ENCODE results near the gene NUAK1. TPM values are rescaled to one million over a fixed set of nuclear protein-coding genes. Genes with fewer than 3 reads are reported as not detected.

The NUAK1 gene
- total RNA-seq, 2 donors from 2014 or later: 14.0 to 16.8 TPM

DNA sequence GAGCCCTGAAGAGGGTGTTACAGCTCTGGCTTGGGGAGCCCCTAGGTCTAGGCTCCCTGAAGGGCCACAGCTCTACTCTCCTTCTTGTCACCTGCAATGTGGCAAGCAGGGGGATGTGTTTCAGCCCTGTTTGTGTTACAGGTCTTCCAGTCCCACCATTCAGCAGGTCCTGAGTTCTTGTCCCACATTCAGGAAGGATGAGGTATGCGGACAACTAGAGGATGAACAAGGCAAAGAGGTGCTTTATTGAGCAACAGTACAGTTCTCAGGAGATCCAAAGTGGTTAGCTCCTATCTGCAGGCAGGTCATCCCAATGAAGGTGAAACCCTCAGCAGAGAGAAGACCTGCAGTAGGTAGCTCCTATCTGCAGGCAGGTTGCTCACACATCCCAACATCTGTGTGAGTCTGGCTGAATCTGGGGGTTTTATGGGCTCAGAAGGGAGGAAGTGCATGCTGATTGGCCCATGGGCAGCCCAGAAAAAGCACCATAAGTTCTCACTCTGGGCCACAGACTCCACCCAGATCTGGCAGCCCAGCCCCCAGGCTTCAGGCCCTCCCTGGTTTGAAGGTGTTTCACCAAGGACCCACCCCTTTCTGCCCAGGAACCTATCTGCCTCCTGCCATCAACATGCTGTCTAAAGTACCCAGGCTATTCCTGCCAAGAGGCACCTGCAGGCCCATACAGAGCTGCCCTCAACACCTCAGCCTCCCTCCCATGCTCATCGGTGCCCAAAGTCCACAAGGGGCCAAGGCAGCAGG lies 98.9 kb downstream of the NUAK1 start:
- Mint-ChIP-seq H3K27ac (no peak overlapping the region), H3K36me3 (ENCODE audit: low read depth) (no peaks in the 10 kb centered on the region), H3K9me3 (peaks cover 5% of the 10 kb centered on the region), H3K27me3 (ENCODE audit: insufficient read depth) (peaks cover 2% of the 10 kb centered on the region), H3K4me1 (peaks cover 7% of the 10 kb centered on the region), H3K4me3 (no peak overlapping the region)
- H3K9me3 ChIP-seq (ENCODE audit: control insufficient read depth, low read length): no peaks in the 10 kb centered on the region
- H3K27me3 ChIP-seq (ENCODE audit: control insufficient read depth, insufficient read depth, low read length, poor library complexity, severe bottlenecking): no peaks in the 10 kb centered on the region
- TF ChIP-seq, protein P1, sequence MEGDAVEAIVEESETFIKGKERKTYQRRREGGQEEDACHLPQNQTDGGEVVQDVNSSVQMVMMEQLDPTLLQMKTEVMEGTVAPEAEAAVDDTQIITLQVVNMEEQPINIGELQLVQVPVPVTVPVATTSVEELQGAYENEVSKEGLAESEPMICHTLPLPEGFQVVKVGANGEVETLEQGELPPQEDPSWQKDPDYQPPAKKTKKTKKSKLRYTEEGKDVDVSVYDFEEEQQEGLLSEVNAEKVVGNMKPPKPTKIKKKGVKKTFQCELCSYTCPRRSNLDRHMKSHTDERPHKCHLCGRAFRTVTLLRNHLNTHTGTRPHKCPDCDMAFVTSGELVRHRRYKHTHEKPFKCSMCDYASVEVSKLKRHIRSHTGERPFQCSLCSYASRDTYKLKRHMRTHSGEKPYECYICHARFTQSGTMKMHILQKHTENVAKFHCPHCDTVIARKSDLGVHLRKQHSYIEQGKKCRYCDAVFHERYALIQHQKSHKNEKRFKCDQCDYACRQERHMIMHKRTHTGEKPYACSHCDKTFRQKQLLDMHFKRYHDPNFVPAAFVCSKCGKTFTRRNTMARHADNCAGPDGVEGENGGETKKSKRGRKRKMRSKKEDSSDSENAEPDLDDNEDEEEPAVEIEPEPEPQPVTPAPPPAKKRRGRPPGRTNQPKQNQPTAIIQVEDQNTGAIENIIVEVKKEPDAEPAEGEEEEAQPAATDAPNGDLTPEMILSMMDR (conservative IDR thresholded peaks at IDR 0.05): no peak
- DNase-seq: no peak
- no peak overlapping the region for H3K9ac ChIP-seq (ENCODE audit: extremely low read depth, low read length, poor library complexity, severe bottlenecking)
- H3K36me3 ChIP-seq (ENCODE audit: control insufficient read depth, insufficient read depth, low read length): no peaks in the 10 kb centered on the region
- no peaks in the 10 kb centered on the region for H3K4me1 ChIP-seq (ENCODE audit: control insufficient read depth, insufficient read depth, low read length)
- WGBS, 2 experiments (ENCODE audit: insufficient coverage in 1 of 2, insufficient read length in 1 of 2): 97 to 100% methylated on average over 1 to 2 of the region's 2 CpGs
- no peak overlapping the region for H3K27ac ChIP-seq (ENCODE audit: low read depth, low read length)
- H3K4me3 ChIP-seq (ENCODE audit: low read length): no peak overlapping the region

DNA sequence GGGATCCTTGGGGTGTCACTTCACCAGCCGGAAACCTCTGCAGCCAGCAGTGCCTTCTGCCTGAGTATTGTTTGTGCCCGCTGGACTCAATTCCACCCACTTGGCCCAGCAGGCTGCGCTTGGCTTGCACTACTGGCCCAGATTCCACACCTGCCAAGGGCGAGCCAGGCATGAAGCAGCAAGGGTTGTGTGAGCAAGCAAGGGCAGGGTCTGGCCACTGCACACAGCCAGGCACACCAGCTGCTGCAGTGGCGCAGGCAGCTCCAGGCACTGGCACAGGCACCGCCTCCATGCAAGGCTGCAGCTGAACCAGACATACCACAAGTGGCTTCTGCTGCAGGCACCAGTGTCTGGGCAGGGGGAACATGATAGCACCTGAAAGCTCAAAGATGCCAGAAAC lies 99.5 kb downstream of the NUAK1 start:
- no peaks in the 10 kb centered on the region for H3K36me3 Mint-ChIP-seq (ENCODE audit: low read depth)
- 92 to 96% methylated on average over 5 to 6 of the region's 6 CpGs for WGBS, 2 experiments (ENCODE audit: insufficient coverage in 1 of 2, insufficient read length in 1 of 2)
- Histone ChIP-seq H3K36me3 (ENCODE audit: control insufficient read depth, insufficient read depth, low read length) (no peaks in the 10 kb centered on the region), H3K4me3 (ENCODE audit: low read length) (no peak overlapping the region), H3K9ac (ENCODE audit: extremely low read depth, low read length, poor library complexity, severe bottlenecking) (no peak overlapping the region), H3K9me3 (ENCODE audit: control insufficient read depth, low read length) (no peaks in the 10 kb centered on the region), H3K27ac (ENCODE audit: low read depth, low read length) (no peak overlapping the region), H3K27me3 (ENCODE audit: control insufficient read depth, insufficient read depth, low read length, poor library complexity, severe bottlenecking) (no peaks in the 10 kb centered on the region), H3K4me1 (ENCODE audit: control insufficient read depth, insufficient read depth, low read length) (no peaks in the 10 kb centered on the region)
- H3K4me3 Mint-ChIP-seq: no peak overlapping the region
- TF ChIP-seq, protein P1 (conservative IDR thresholded peaks at IDR 0.05): no peak
- H3K27ac Mint-ChIP-seq: no peak overlapping the region
- H3K9me3 Mint-ChIP-seq: peaks cover 5% of the 10 kb centered on the region
- no peak for DNase-seq
- peaks cover 2% of the 10 kb centered on the region for H3K27me3 Mint-ChIP-seq (ENCODE audit: insufficient read depth)
- peaks cover 7% of the 10 kb centered on the region for H3K4me1 Mint-ChIP-seq

GRCh38 chr12:106037524-106038298 lies 101.0 kb downstream of the NUAK1 start:
- no peaks in the 10 kb centered on the region for H3K36me3 ChIP-seq (ENCODE audit: control insufficient read depth, insufficient read depth, low read length)
- H3K4me3 ChIP-seq (ENCODE audit: low read length): no peak overlapping the region
- DNase-seq: no peak
- Mint-ChIP-seq H3K4me3 (no peak overlapping the region), H3K4me1 (peaks cover 15% of the 10 kb centered on the region), H3K36me3 (ENCODE audit: low read depth) (no peaks in the 10 kb centered on the region), H3K27ac (no peak overlapping the region), H3K9me3 (peaks cover 5% of the 10 kb centered on the region), H3K27me3 (ENCODE audit: insufficient read depth) (peaks cover 2% of the 10 kb centered on the region)
- peaks cover 4% of the 10 kb centered on the region for H3K4me1 ChIP-seq (ENCODE audit: control insufficient read depth, insufficient read depth, low read length)
- H3K27ac ChIP-seq (ENCODE audit: low read depth, low read length): no peak overlapping the region
- 91% methylated on average over 4 of the region's 4 CpGs; no CpG with 5 or more reads in 1 of the 2 experiments for WGBS, 2 experiments (ENCODE audit: insufficient coverage in 1 of 2, insufficient read length in 1 of 2)
- TF ChIP-seq, protein P1 (conservative IDR thresholded peaks at IDR 0.05): no peak
- no peaks in the 10 kb centered on the region for H3K9me3 ChIP-seq (ENCODE audit: control insufficient read depth, low read length)
- no peak overlapping the region for H3K9ac ChIP-seq (ENCODE audit: extremely low read depth, low read length, poor library complexity, severe bottlenecking)
- H3K27me3 ChIP-seq (ENCODE audit: control insufficient read depth, insufficient read depth, low read length, poor library complexity, severe bottlenecking): no peaks in the 10 kb centered on the region

Measured in endodermal cell (in vitro differentiated cells).